Fibroblast of gingiva (primary cell): ENCODE results near the gene FSTL4.

Experiments
- DNase-seq: peaks from one replicate; pipeline ENCODE4 v3.0.0-alpha.2; 2011; ENCODE audit warnings: low read depth

The FSTL4 gene

DNA sequence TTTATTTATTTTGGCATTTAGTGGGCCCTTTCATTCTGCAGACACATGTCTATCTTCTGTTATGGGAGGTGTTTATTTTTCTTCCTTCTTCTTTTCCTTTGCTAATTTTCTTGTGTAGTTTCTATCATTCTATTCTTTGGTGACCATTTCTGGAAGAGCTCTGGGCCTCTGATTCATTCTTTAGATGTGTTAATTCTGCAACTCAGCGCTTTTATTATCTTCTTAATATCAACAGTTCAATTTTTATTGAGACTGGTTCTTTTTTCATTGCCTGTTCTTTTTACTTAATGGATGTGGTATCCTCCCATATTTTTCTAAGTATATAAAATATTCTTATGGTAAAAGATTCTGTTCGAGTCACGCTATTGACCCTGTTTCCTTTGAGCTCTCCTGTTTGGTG lies 448.5 kb downstream of the FSTL4 start:
- no peak for DNase-seq

DNA sequence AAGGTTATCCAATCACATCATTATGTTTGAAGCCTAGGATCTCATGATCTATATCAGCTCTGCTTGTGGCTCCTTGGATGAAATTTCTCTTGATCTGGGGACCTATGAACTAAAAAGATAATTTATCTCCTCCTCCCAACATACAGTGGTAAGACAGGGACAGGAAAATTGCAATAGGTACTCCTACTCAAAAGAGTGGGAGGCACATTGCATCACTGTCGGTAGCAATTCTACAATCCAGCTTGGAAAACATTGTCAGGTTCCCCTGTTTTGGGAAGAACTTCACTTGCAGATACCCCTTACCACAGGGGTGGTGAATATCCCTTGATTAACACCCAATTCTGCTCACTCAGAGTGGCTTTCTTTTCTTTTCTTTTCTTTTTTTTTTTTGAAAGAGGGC lies 452.8 kb downstream of the FSTL4 start:
- DNase-seq: no peak

- no peak for DNase-seq
Observed at GRCh38 chr5:133155326-133155969, 456.9 kb downstream of the FSTL4 start.

DNA sequence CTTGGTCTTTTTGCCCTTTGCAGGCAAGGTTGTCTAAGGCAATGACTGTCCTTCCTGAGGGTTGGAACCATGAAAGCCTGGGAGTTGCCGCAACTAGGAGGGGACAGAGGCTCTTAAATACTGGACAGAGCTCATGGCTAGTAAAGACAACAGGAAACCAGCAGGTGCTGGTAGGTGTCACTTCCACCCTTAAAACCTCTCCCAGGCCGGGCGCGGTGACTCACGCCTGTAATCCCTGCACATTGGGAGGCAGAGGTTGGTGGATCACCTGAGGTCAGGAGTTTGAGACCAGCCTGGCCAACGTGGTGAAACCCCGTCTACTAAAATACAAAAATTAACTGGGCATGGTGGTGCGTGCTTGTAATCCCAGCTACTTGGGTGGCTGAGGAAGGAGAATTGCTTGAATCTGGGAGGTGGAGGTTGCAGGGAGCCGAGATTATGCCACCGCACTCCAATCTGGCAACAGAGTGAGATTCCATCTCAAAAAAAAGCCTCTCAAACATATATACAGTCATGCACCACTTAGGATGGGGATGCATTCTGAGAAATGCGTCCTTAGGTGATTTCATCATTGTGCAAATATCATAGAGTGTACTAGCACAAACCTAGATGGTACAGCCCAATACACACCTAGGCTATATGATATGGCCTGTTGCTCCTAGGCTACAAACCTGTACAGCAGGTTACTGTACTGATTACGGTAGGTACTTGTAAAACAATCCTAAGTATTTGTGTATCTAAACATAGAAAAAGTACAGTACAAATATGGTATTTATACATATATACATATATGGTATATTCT lies 457.9 kb downstream of the FSTL4 start:
- DNase-seq: no peak

DNA sequence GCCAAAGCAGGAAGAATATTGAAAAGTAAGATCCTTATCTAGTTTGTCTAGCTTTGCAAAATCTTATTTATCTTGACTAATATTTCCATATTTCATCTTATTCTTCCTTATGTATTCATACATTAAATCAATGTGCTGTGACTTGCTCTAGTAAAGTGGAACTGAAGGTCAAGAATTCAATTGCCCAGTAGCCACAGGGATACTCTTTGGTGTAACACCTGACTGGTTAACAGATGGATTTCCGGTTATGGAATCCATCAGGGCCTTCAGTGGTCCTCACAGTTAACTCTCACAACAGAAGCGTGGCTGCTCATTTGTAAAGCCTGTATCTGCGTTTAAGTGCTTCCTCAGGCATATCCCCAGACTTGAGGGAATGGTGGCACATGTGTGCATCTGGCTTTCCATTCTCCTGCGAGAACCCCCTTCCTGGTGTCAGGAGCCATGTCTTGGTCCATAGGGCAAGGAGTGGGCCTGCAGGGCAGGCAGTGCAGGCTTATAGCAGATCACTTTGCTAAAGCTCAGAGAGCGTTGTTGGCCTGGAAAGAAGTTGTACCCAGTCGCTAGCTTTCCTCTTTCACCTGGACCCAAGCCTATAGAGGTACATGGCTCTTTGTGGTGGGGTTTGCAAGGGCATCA lies 461.3 kb downstream of the FSTL4 start:
- DNase-seq: no peak

- no peak for DNase-seq
Observed at GRCh38 chr5:133149345-133149744, 463.0 kb downstream of the FSTL4 start.

DNA sequence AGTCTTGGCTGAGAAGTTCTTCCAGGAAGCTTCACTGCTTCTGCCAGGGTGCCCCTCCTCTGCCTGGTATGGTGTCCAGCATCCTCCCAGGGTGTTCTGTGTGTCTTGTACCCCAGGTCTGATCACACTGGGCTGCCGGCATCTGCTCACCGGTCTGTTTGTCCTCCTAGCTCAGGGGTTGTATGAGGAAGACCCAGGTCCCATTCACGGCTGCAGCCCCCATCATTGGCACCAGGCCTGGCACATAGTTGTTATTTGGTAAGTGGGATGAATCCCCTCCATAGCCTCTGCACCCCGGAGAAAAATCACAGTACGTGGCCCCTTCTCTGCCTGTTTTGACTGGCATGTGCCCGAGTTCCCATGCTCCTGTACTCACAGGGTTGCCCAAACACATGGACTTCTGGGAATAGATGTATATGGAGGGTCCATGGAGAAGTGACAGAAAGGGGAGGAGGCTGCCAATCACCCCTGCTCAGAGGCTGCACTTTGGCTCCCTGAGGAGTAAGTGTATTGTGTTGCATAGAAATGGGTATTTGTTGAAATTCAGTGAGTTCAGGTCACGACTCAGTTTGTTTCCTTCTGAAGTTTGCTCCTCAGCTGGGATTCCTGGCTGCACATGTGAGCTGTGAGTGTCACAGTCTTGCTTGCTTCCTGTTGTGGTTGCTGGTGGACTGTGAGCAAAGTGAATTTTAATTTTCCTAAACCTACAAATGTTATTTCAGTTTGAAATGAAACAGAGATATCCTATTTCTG lies 464.4 kb downstream of the FSTL4 start:
- DNase-seq: no peak

DNA sequence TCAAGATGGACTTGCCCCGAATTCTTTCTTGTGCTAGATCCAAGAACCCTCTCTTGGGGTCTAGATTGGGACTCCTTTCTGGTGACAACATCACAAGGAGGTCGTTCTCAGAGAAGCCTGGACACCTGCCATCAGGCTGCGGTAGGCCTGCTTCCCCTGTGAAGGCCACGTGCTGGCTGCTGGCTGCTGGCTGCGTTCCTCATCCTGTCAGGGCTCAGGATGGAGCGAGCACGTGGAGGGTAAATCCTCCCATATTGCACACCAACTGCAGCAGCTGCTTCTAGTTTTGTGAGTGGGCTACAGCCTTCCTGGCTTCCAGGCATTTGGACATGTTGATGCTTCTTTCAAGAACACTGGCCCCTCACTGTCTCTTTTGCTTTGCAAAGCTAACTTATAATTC lies 464.9 kb downstream of the FSTL4 start:
- DNase-seq: no peak
